PFSK-1 (cell line): ENCODE measurements around the gene IPCEF1.

Source experiments
- FOXP2 ChIP-seq: optimal IDR thresholded peaks from 2 replicates; pipeline ENCODE3; 2011; ENCODE audit warnings: borderline replicate concordance, control low read depth, inconsistent platforms; ENCODE audit not compliant: insufficient read depth; ENCODE audit errors: extremely low read length, extremely low read depth
- POLR2AphosphoS5 ChIP-seq: IDR thresholded peaks from 2 replicates; pipeline ENCODE4 v1.6.1; 2012; ENCODE audit warnings: low read depth, mild to moderate bottlenecking, control low read depth, low read length, moderate library complexity
- REST ChIP-seq, 2 experiments: IDR thresholded peaks; 2 replicates each; pipeline versions ENCODE4 v1.6.1 to v1.8.0; 2011 to 2012; ENCODE audit warnings: low read depth in 2 of 2, low read length in 2 of 2, control low read depth in 1 of 2, inconsistent platforms in 1 of 2, mild to moderate bottlenecking in 1 of 2, moderate library complexity in 1 of 2; ENCODE audit not compliant: insufficient read depth in 1 of 2
- SIN3A ChIP-seq: IDR thresholded peaks from 2 replicates; pipeline ENCODE4 v1.6.1; 2012; ENCODE audit warnings: mild to moderate bottlenecking, low read length, moderate library complexity, borderline replicate concordance; ENCODE audit not compliant: insufficient read depth
- TAF1 ChIP-seq: IDR thresholded peaks from 2 replicates; pipeline ENCODE4 v1.6.1; 2012; ENCODE audit warnings: low read length, control low read depth, borderline replicate concordance; ENCODE audit not compliant: insufficient read depth

IPCEF1 gene

GRCh38 chr6:154247119-154247861 is 109.3 kb downstream of the IPCEF1 start:
- TF ChIP-seq SIN3A (no peak), REST (IDR thresholded peaks at IDR 0.05; ENCODE audit: insufficient read depth in 1 of 2, low read depth in 2 of 2, low read length in 2 of 2) (no peak), POLR2AphosphoS5 (no peak), TAF1 (no peak), FOXP2 (no peak)

GRCh38 chr6:154246723-154247118 is 109.9 kb downstream of the IPCEF1 start:
- no peak for TF ChIP-seq SIN3A
- no peak for TF ChIP-seq FOXP2
- TF ChIP-seq REST (IDR thresholded peaks at IDR 0.05; ENCODE audit: insufficient read depth in 1 of 2, low read depth in 2 of 2, low read length in 2 of 2) = no peak
- no peak for TF ChIP-seq POLR2AphosphoS5
- no peak for TF ChIP-seq TAF1

- TF ChIP-seq POLR2AphosphoS5 (no peak), FOXP2 (no peak), SIN3A (no peak), REST (IDR thresholded peaks at IDR 0.05; ENCODE audit: insufficient read depth in 1 of 2, low read depth in 2 of 2, low read length in 2 of 2) (no peak), TAF1 (no peak)
These were observed 111.1 kb downstream of the IPCEF1 start for GRCh38 chr6:154245506-154245905.

GRCh38 chr6:154243793-154244750 is 112.5 kb downstream of the IPCEF1 start:
- no peak for TF ChIP-seq POLR2AphosphoS5
- TF ChIP-seq TAF1 = no peak
- TF ChIP-seq SIN3A = no peak
- no peak for TF ChIP-seq REST (IDR thresholded peaks at IDR 0.05; ENCODE audit: insufficient read depth in 1 of 2, low read depth in 2 of 2, low read length in 2 of 2)
- no peak for TF ChIP-seq FOXP2
